Measurements from ENCODE around the gene COL6A3.

COL6A3 gene

DNA sequence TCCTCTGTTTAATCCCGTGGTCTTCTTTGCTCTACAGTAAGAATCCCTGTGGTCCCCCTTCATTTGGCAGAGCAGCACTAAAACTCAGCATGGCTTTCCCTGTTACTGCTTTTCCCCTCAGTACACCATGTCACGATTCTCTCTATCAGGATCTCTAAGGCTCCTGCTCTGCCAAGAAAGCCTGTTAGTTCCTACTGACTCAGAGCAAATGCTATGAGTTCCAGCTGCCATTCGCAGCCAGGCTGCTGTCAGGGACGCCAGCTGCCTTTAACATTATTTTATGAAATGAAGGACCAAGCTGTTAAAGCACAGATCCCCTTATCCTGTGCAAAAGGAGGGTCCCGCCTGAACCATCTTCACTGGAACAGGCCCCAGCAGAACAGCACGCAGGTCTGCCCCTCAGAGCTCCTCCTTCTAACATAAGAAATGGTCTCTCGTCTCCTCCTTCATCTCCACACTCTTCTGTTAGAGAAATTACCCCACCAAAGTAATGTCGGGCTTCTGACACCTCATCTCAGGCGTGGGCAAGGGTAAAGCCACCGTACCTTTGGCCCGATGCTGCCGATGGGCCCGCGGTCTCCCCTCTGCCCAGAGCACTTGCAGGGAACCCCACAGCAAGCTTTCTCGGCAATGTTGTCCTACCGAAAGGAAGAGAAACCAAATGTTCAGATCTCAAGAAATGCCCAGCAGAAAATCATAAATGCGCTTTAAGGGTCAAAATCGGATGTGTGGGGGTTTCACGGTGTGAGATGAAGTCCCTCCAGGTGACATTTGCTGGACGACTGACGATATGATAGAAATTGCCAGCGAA is 52.6 kb downstream of the COL6A3 start:
- no peaks in the 10 kb centered on the region for H3K9me3 Mint-ChIP-seq
- no peak for TF ChIP-seq CTCF (IDR thresholded peaks at IDR 0.05)
- no peak for DNase-seq
- no peaks in the 10 kb centered on the region for H3K27me3 Mint-ChIP-seq (ENCODE audit: low read depth, poor library complexity)
- peaks cover 13% of the 10 kb centered on the region for H3K4me1 Mint-ChIP-seq
- H3K4me3 Mint-ChIP-seq = no peak overlapping the region
- H3K27ac Mint-ChIP-seq = no peak overlapping the region
- H3K36me3 Mint-ChIP-seq (ENCODE audit: low read depth) = peaks cover 58% of the 10 kb centered on the region

- Mint-ChIP-seq H3K27me3 (ENCODE audit: low read depth, poor library complexity) (no peaks in the 10 kb centered on the region), H3K4me1 (peaks cover 13% of the 10 kb centered on the region), H3K27ac (peak overlapping the region; percentile 91), H3K9me3 (no peaks in the 10 kb centered on the region), H3K4me3 (no peak overlapping the region), H3K36me3 (ENCODE audit: low read depth) (peaks cover 47% of the 10 kb centered on the region)
- TF ChIP-seq CTCF (IDR thresholded peaks at IDR 0.05) = no peak
- DNase-seq = no peak
Observed at GRCh38 chr2:237359894-237360780, 53.8 kb downstream of the COL6A3 start.

- TF ChIP-seq CTCF (IDR thresholded peaks at IDR 0.05) = no peak
- peaks cover 13% of the 10 kb centered on the region for H3K4me1 Mint-ChIP-seq
- no peak for DNase-seq
- no peaks in the 10 kb centered on the region for H3K27me3 Mint-ChIP-seq (ENCODE audit: low read depth, poor library complexity)
- no peaks in the 10 kb centered on the region for H3K9me3 Mint-ChIP-seq
- no peak overlapping the region for H3K27ac Mint-ChIP-seq
- peaks cover 47% of the 10 kb centered on the region for H3K36me3 Mint-ChIP-seq (ENCODE audit: low read depth)
- no peak overlapping the region for H3K4me3 Mint-ChIP-seq
Observed at GRCh38 chr2:237359518-237359840, 54.5 kb downstream of the COL6A3 start.

GRCh38 chr2:237358721-237359517 is 55.0 kb downstream of the COL6A3 start:
- H3K27ac Mint-ChIP-seq = no peak overlapping the region
- H3K4me1 Mint-ChIP-seq = peaks cover 19% of the 10 kb centered on the region
- peaks cover 44% of the 10 kb centered on the region for H3K36me3 Mint-ChIP-seq (ENCODE audit: low read depth)
- no peak for DNase-seq
- no peak overlapping the region for H3K4me3 Mint-ChIP-seq
- H3K27me3 Mint-ChIP-seq (ENCODE audit: low read depth, poor library complexity) = no peaks in the 10 kb centered on the region
- TF ChIP-seq CTCF (IDR thresholded peaks at IDR 0.05) = no peak
- no peaks in the 10 kb centered on the region for H3K9me3 Mint-ChIP-seq

DNA sequence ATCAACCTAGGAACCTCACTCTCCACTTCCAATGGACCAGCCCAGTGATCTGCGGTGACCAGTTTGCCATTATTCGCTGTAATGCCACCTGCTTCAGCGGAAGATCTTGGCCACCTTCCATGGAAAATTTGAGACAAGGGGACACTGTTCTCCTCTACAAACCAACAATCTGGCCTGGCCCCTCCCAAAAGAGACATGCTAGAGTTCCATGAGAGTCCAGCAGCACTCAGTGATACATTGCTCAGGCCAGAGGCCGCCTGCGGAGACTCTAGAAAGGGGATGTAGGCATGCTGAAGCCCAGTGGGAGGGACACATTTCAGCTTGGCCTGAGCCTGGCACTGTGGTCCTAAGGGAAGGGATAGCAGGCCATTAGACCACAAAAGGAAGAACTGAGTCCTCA is 58.3 kb downstream of the COL6A3 start:
- H3K27ac Mint-ChIP-seq = no peak overlapping the region
- no peaks in the 10 kb centered on the region for H3K9me3 Mint-ChIP-seq
- peaks cover 17% of the 10 kb centered on the region for H3K36me3 Mint-ChIP-seq (ENCODE audit: low read depth)

More for the DNA sequence above, 58.3 kb downstream of the COL6A3 start:
- Mint-ChIP-seq H3K4me3 (no peak overlapping the region), H3K4me1 (peaks cover 42% of the 10 kb centered on the region), H3K27me3 (ENCODE audit: low read depth, poor library complexity) (no peaks in the 10 kb centered on the region)
- DNase-seq = no peak
- no peak for TF ChIP-seq CTCF (IDR thresholded peaks at IDR 0.05)
